DOHH2 (cell line): ENCODE measurements around the gene CLCN1.

Experiments used
- CTCF ChIP-seq: fragments of 200-600 bp; sonication (generic); IDR thresholded peaks from one replicate; pipeline ENCODE4 v1.5.1; 2014; ENCODE audit warnings: antibody characterized with exemption, mild to moderate bottlenecking, low read depth, low read length; ENCODE audit not compliant: poor library complexity, severe bottlenecking
- EZH2phosphoT487 ChIP-seq: fragments of 200-600 bp; sonication (generic); IDR thresholded peaks from 2 replicates; pipeline ENCODE4 v1.6.1; 2017; ENCODE audit warnings: borderline replicate concordance, mild to moderate bottlenecking, antibody characterized with exemption, low read length, moderate library complexity, mixed read lengths

GRCh38 chr7:143299840-143300239, 16.1 kb upstream of the CLCN1 start:
- TF ChIP-seq CTCF (peak; percentile 93), EZH2phosphoT487 (no peak)
